HepG2 (cell line): ENCODE results near the gene MTSS2. TPM values are rescaled to one million over a fixed set of nuclear protein-coding genes. Genes with fewer than 3 reads are reported as not detected.

Experiments
- CAMTA2 ChIP-seq: sonication (generic); formaldehyde crosslinking; IDR thresholded peaks from 2 replicates; pipeline ENCODE4 v1.4.0; 2020; ENCODE audit warnings: mild to moderate bottlenecking, missing genetic modification reagents, borderline replicate concordance
- HDAC6 ChIP-seq: fragments of 200-600 bp; sonication (generic); IDR thresholded peaks from 2 replicates; pipeline ENCODE4 v1.7.0; 2017; ENCODE audit warnings: mild to moderate bottlenecking, antibody characterized with exemption, low read length, low read depth
- HMG20B ChIP-seq: conservative IDR thresholded peaks from 2 replicates; pipeline ENCODE4 v1.6.1; 2016; ENCODE audit warnings: missing genetic modification reagents, missing compliant biosample characterization
- ISX ChIP-seq: sonication (generic); formaldehyde crosslinking; conservative IDR thresholded peaks from 2 replicates; pipeline ENCODE4 v1.5.0; 2020; ENCODE audit warnings: missing genetic modification reagents
- JUND ChIP-seq: sonication (generic); formaldehyde crosslinking; IDR thresholded peaks from 2 replicates; pipeline ENCODE4 v1.8.0; 2022; ENCODE audit warnings: mild to moderate bottlenecking, missing genetic modification reagents
- KDM1A ChIP-seq: IDR thresholded peaks from 2 replicates; pipeline ENCODE4 v1.6.1; 2016; ENCODE audit warnings: missing compliant biosample characterization
- MYC ChIP-seq: sonication (generic); formaldehyde crosslinking; IDR thresholded peaks from 2 replicates; pipeline ENCODE4 v1.9.0; 2021; ENCODE audit warnings: missing genetic modification reagents, borderline replicate concordance
- RFXANK ChIP-seq: IDR thresholded peaks from 2 replicates; pipeline ENCODE4 v1.6.1; 2016
- SKI ChIP-seq: fragments of 450-650 bp; IDR thresholded peaks from one replicate; pipeline ENCODE4 v1.6.1; 2018; ENCODE audit warnings: mild to moderate bottlenecking; ENCODE audit not compliant: partially characterized antibody
- SP140L ChIP-seq: sonication (generic); formaldehyde crosslinking; IDR thresholded peaks from 2 replicates; pipeline ENCODE4 v1.4.0; 2020; ENCODE audit warnings: missing genetic modification reagents, borderline replicate concordance
- TOPORS ChIP-seq: sonication (generic); formaldehyde crosslinking; IDR thresholded peaks from 2 replicates; pipeline ENCODE4 v1.8.0; 2023; ENCODE audit warnings: mild to moderate bottlenecking, missing genetic modification reagents
- ZNF230 ChIP-seq: sonication (generic); formaldehyde crosslinking; IDR thresholded peaks from 2 replicates; pipeline ENCODE4 v1.4.0; 2020; ENCODE audit warnings: mild to moderate bottlenecking, missing genetic modification reagents
- ZNF563 ChIP-seq: sonication (generic); formaldehyde crosslinking; IDR thresholded peaks from 2 replicates; pipeline ENCODE4 v1.8.0; 2022; ENCODE audit warnings: mild to moderate bottlenecking, moderate library complexity, missing genetic modification reagents
- ZNF709 ChIP-seq: sonication (generic); formaldehyde crosslinking; IDR thresholded peaks from 2 replicates; pipeline ENCODE4 v1.5.0; 2020; ENCODE audit warnings: mild to moderate bottlenecking, missing genetic modification reagents
- ZNF75D ChIP-seq: sonication (generic); formaldehyde crosslinking; IDR thresholded peaks from 2 replicates; pipeline ENCODE4 v1.8.1; 2023; ENCODE audit warnings: missing genetic modification reagents, mild to moderate bottlenecking, borderline replicate concordance
- polyA plus RNA-seq, 8 experiments: library from polyadenylated mRNA; depleted of rRNA in 3 of 8; stranded (reverse) in 7 of 8; unstranded in 1 of 8; fragments of >200 nt; fragmentation: Illumina TruSeq in 4 of 8; extraction: Trizol in 4 of 8; gene quantifications; 2 replicates each; pipeline versions ENCODE4 v1.2.1 to v1.2.3, GENCODE V29; 2011 to 2016; ENCODE audit warnings: low read depth in 4 of 8, missing spikeins in 1 of 8, mixed read lengths in 1 of 8; ENCODE audit not compliant: insufficient read depth in 1 of 8
- total RNA-seq, 5 experiments: library from RNA; depleted of rRNA; stranded (reverse); fragments of >200 nt; fragmentation: Illumina TruSeq; extraction: Trizol; gene quantifications; 2 replicates each; pipeline ENCODE4 v1.2.3, GENCODE V29; 2016; ENCODE audit warnings: low read depth in 1 of 5
- TF ChIP-seq, protein P1 (sequence below): sonication (generic); formaldehyde crosslinking; IDR thresholded peaks from 2 replicates; pipeline ENCODE4 v1.8.0; 2022; ENCODE audit warnings: mild to moderate bottlenecking, missing genetic modification reagents, borderline replicate concordance
- TF ChIP-seq, protein P2 (sequence below): sonication (generic); formaldehyde crosslinking; IDR thresholded peaks from 2 replicates; pipeline ENCODE4 v1.5.0; 2020; ENCODE audit warnings: missing genetic modification reagents, mild to moderate bottlenecking, borderline replicate concordance
- TF ChIP-seq, protein P3 (sequence below): sonication (generic); formaldehyde crosslinking; IDR thresholded peaks from 2 replicates; pipeline ENCODE4 v1.4.0; 2020; ENCODE audit warnings: mild to moderate bottlenecking, missing genetic modification reagents
- TF ChIP-seq, protein P4 (sequence below): sonication (generic); formaldehyde crosslinking; IDR thresholded peaks from 2 replicates; pipeline ENCODE4 v1.8.1; 2022; ENCODE audit warnings: mild to moderate bottlenecking, missing genetic modification reagents
- TF ChIP-seq, protein P5 (sequence below): IDR thresholded peaks from 2 replicates; pipeline ENCODE4 v1.6.1; 2016; ENCODE audit warnings: mild to moderate bottlenecking, missing biosample characterization, missing genetic modification reagents
- TF ChIP-seq, protein P6 (sequence below): sonication (generic); formaldehyde crosslinking; IDR thresholded peaks from 2 replicates; pipeline ENCODE4 v1.9.0; 2021; ENCODE audit warnings: missing genetic modification reagents, borderline replicate concordance
- TF ChIP-seq, protein P7 (sequence below): IDR thresholded peaks from 2 replicates; pipeline ENCODE4 v1.6.1; 2016; ENCODE audit warnings: low read depth, control low read depth

The MTSS2 gene
- total and polyA plus RNA-seq, 2 of the 13 experiments (the other 11 are each of a cell fraction or from before 2014, with no cell fraction given), result 132 to 242 TPM

DNA sequence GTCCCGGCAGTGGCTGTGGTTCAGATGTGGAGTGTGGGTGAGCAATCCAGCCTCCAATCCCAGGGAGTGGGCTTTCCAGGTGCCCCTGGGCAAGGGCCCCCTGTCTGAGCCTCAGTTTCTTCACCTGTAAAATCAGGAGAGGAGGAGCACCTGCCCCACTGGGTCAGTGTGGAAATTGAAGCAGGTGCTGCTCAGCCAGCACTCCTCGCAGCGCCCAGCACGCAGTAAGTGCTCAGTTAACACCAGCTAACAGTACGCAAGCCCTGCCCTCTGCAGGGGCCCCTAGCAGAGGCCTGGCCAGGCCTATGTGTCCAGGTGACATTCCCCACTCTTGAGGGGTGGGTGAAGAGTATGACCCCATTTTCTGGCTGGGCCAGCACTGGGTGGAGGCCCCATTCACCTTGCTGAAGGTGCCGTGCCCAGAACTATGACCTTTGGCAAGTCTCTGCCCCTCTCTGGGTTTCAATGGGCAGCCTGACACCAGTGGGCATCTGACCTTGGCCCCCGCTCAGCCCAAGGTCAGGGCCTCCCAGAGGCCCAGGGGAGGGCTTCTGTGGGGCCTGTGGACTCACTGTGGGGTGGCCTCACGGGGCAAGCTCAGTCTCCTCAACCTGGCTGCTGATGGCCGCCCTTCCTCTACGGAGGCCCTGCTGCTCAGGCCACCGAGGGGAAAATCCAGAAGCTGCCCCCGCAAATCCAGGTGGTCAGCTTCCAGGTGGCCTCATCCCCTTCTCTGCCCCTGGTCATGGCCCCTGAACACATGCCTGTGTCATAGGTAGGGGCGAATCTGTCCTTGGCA, 2.5 kb downstream of the MTSS2 start (continued):
- TF ChIP-seq, protein P1, sequence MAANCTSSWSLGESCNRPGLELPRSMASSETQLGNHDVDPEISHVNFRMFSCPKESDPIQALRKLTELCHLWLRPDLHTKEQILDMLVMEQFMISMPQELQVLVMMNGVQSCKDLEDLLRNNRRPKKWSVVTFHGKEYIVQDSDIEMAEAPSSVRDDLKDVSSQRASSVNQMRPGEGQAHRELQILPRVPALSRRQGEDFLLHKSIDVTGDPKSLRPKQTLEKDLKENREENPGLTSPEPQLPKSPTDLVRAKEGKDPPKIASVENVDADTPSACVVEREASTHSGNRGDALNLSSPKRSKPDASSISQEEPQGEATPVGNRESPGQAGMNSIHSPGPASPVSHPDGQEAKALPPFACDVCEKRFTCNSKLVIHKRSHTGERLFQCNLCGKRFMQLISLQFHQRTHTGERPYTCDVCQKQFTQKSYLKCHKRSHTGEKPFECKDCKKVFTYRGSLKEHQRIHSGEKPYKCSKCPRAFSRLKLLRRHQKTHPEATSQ (CRISPR knock-in tag), result no peak; the same call in 1 of the 2 replicates
- TF ChIP-seq MYC (CRISPR knock-in tag) (peak; percentile 73), ZNF563 (CRISPR knock-in tag) (peak; percentile 68; the same call in 1 of the 2 replicates), ZNF230 (CRISPR knock-in tag) (no peak), ZNF75D (no peak), TOPORS (CRISPR knock-in tag) (no peak), SKI (peak; percentile 35), JUND (CRISPR knock-in tag) (no peak), RFXANK (CRISPR knock-in tag) (no peak), HDAC6 (no peak), KDM1A (CRISPR knock-in tag) (peak; percentile 83; the same call in 1 of the 2 replicates), CAMTA2 (no peak), ISX (CRISPR knock-in tag) (no peak), SP140L (CRISPR knock-in tag) (no peak), ZNF709 (CRISPR knock-in tag) (0 out of 2 replicates have a peak, but pooled peaks have one; percentile 37), HMG20B (CRISPR knock-in tag) (no peak)
- TF ChIP-seq, protein P2, sequence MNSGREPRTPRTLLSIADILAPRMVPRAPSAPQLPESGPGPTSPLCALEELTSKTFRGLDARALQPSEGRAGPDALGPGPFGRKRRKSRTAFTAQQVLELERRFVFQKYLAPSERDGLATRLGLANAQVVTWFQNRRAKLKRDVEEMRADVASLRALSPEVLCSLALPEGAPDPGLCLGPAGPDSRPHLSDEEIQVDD (CRISPR knock-in tag), result no peak
- TF ChIP-seq, protein P3, sequence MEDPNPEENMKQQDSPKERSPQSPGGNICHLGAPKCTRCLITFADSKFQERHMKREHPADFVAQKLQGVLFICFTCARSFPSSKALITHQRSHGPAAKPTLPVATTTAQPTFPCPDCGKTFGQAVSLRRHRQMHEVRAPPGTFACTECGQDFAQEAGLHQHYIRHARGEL (CRISPR knock-in tag), result 0 out of 2 replicates have a peak, but pooled peaks have one; percentile 70
- TF ChIP-seq, protein P4, sequence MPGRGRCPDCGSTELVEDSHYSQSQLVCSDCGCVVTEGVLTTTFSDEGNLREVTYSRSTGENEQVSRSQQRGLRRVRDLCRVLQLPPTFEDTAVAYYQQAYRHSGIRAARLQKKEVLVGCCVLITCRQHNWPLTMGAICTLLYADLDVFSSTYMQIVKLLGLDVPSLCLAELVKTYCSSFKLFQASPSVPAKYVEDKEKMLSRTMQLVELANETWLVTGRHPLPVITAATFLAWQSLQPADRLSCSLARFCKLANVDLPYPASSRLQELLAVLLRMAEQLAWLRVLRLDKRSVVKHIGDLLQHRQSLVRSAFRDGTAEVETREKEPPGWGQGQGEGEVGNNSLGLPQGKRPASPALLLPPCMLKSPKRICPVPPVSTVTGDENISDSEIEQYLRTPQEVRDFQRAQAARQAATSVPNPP (CRISPR knock-in tag), result no peak
- TF ChIP-seq, protein P5, sequence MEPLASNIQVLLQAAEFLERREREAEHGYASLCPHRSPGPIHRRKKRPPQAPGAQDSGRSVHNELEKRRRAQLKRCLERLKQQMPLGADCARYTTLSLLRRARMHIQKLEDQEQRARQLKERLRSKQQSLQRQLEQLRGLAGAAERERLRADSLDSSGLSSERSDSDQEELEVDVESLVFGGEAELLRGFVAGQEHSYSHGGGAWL (CRISPR knock-in tag), result no peak; the same call in 1 of the 2 replicates
- TF ChIP-seq, protein P6, sequence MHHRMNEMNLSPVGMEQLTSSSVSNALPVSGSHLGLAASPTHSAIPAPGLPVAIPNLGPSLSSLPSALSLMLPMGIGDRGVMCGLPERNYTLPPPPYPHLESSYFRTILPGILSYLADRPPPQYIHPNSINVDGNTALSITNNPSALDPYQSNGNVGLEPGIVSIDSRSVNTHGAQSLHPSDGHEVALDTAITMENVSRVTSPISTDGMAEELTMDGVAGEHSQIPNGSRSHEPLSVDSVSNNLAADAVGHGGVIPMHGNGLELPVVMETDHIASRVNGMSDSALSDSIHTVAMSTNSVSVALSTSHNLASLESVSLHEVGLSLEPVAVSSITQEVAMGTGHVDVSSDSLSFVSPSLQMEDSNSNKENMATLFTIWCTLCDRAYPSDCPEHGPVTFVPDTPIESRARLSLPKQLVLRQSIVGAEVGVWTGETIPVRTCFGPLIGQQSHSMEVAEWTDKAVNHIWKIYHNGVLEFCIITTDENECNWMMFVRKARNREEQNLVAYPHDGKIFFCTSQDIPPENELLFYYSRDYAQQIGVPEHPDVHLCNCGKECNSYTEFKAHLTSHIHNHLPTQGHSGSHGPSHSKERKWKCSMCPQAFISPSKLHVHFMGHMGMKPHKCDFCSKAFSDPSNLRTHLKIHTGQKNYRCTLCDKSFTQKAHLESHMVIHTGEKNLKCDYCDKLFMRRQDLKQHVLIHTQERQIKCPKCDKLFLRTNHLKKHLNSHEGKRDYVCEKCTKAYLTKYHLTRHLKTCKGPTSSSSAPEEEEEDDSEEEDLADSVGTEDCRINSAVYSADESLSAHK (CRISPR knock-in tag), result no peak
- TF ChIP-seq, protein P7, sequence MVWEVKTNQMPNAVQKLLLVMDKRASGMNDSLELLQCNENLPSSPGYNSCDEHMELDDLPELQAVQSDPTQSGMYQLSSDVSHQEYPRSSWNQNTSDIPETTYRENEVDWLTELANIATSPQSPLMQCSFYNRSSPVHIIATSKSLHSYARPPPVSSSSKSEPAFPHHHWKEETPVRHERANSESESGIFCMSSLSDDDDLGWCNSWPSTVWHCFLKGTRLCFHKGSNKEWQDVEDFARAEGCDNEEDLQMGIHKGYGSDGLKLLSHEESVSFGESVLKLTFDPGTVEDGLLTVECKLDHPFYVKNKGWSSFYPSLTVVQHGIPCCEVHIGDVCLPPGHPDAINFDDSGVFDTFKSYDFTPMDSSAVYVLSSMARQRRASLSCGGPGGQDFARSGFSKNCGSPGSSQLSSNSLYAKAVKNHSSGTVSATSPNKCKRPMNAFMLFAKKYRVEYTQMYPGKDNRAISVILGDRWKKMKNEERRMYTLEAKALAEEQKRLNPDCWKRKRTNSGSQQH (CRISPR knock-in tag), result peak; percentile 39
